Activated T-helper 1 cell treated with anti-CD3 and anti-CD28 coated beads, Interleukin-12 subunit alpha, Interleukin-12 subunit beta, Interleukin-2, Interleukin-4 antibody, amounts not matched to agents 30 ng/mL and 10 ng/mL and 1 ng/mL, durations not matched to agents 14 hours and 24 hours and 36 hours (primary cell): ENCODE data around the gene PPEF1. TPM values are rescaled to one million over a fixed set of nuclear protein-coding genes. Genes with fewer than 3 reads are reported as not detected.

ENCODE experiments used
- DNase-seq: peaks from one replicate; pipeline ENCODE4 v3.0.0; 2021; ENCODE audit warnings: low spot score
- H3K27ac Mint-ChIP-seq: one replicate; pipeline ENCODE4 v1.8.0; 2021; ENCODE audit warnings: mild to moderate bottlenecking, mixed read lengths
- H3K27me3 Mint-ChIP-seq: one replicate; pipeline ENCODE4 v1.8.0; 2022; ENCODE audit warnings: mild to moderate bottlenecking, moderate library complexity, mixed read lengths; ENCODE audit not compliant: insufficient read depth
- H3K36me3 Mint-ChIP-seq: one replicate; pipeline ENCODE4 v1.8.0; 2021; ENCODE audit warnings: low read depth, mixed read lengths
- H3K4me1 Mint-ChIP-seq: one replicate; pipeline ENCODE4 v1.8.0; 2021; ENCODE audit warnings: low read depth, mixed read lengths
- H3K4me3 Mint-ChIP-seq: one replicate; pipeline ENCODE4 v1.8.0; 2021; ENCODE audit warnings: mild to moderate bottlenecking, moderate library complexity, mixed read lengths
- H3K9me3 Mint-ChIP-seq: one replicate; pipeline ENCODE4 v1.8.0; 2021; ENCODE audit warnings: mixed read lengths
- intact Hi-C: fragments of 100-400 bp; cut with micrococcal nuclease; formaldehyde crosslinking; loops from one replicate; pipeline ENCODE4 v1.15.1; 2024
- total RNA-seq: library from RNA; stranded (reverse); gene quantifications from 2 replicates; pipeline ENCODE4 v1.2.3, GENCODE V29; 2022

Gene PPEF1
- total RNA-seq, 1 donor from 2014 or later, result not detected

GRCh38 chrX:18682979-18683387 is 24.5 kb upstream of the PPEF1 start:
- intact Hi-C loops, result no loop called here
- DNase-seq, result no peak
- H3K36me3 Mint-ChIP-seq, result no peaks in the 10 kb centered on the region

GRCh38 chrX:18687856-18688495 is 19.5 kb upstream of the PPEF1 start:
- Mint-ChIP-seq H3K27me3 (no peaks in the 10 kb centered on the region), H3K9me3 (no peaks in the 10 kb centered on the region), H3K4me1 (no peaks in the 10 kb centered on the region), H3K27ac (no peak overlapping the region), H3K4me3 (no peak overlapping the region), H3K36me3 (no peaks in the 10 kb centered on the region)
- no peak for DNase-seq
- intact Hi-C loops, result no loop called here

More at GRCh38 chrX:18682979-18683387, 24.5 kb upstream of the PPEF1 start:
- no peaks in the 10 kb centered on the region for H3K9me3 Mint-ChIP-seq
- no peak overlapping the region for H3K4me3 Mint-ChIP-seq
- no peak overlapping the region for H3K27ac Mint-ChIP-seq
- no peaks in the 10 kb centered on the region for H3K4me1 Mint-ChIP-seq
- peaks cover 1% of the 10 kb centered on the region for H3K27me3 Mint-ChIP-seq

- no peak overlapping the region for H3K4me3 Mint-ChIP-seq
- no peaks in the 10 kb centered on the region for H3K4me1 Mint-ChIP-seq
Measured at GRCh38 chrX:18691431-18691830, 16.0 kb upstream of the PPEF1 start.

GRCh38 chrX:18692541-18692940 is 14.9 kb upstream of the PPEF1 start:
- intact Hi-C loops, result no loop called here
- Mint-ChIP-seq H3K27ac (no peak overlapping the region), H3K36me3 (no peaks in the 10 kb centered on the region)

More at GRCh38 chrX:18691431-18691830, 16.0 kb upstream of the PPEF1 start:
- Mint-ChIP-seq H3K27me3 (no peaks in the 10 kb centered on the region), H3K27ac (no peak overlapping the region), H3K9me3 (no peaks in the 10 kb centered on the region), H3K36me3 (no peaks in the 10 kb centered on the region)
- intact Hi-C loops, result no loop called here
- DNase-seq, result no peak

GRCh38 chrX:18696653-18697052 is 10.8 kb upstream of the PPEF1 start:
- peaks cover 2% of the 10 kb centered on the region for H3K27me3 Mint-ChIP-seq
- DNase-seq, result no peak
- H3K4me1 Mint-ChIP-seq, result no peaks in the 10 kb centered on the region
- H3K9me3 Mint-ChIP-seq, result no peaks in the 10 kb centered on the region
- intact Hi-C loops, result no loop called here
- no peak overlapping the region for H3K4me3 Mint-ChIP-seq
- H3K36me3 Mint-ChIP-seq, result no peaks in the 10 kb centered on the region
- H3K27ac Mint-ChIP-seq, result no peak overlapping the region

More at GRCh38 chrX:18692541-18692940, 14.9 kb upstream of the PPEF1 start:
- Mint-ChIP-seq H3K27me3 (no peaks in the 10 kb centered on the region), H3K4me1 (no peaks in the 10 kb centered on the region), H3K4me3 (no peak overlapping the region), H3K9me3 (no peaks in the 10 kb centered on the region)
- DNase-seq, result no peak

GRCh38 chrX:18698737-18699650 is 8.5 kb upstream of the PPEF1 start:
- intact Hi-C loops, result no loop called here
- Mint-ChIP-seq H3K9me3 (no peaks in the 10 kb centered on the region), H3K4me3 (no peak overlapping the region), H3K27ac (no peak overlapping the region), H3K4me1 (no peaks in the 10 kb centered on the region), H3K36me3 (no peaks in the 10 kb centered on the region), H3K27me3 (peaks cover 2% of the 10 kb centered on the region)
- no peak for DNase-seq

GRCh38 chrX:18701621-18702361 is 5.7 kb upstream of the PPEF1 start:
- Mint-ChIP-seq H3K9me3 (no peaks in the 10 kb centered on the region), H3K4me3 (no peak overlapping the region), H3K36me3 (no peaks in the 10 kb centered on the region), H3K27me3 (peaks cover 2% of the 10 kb centered on the region), H3K4me1 (no peaks in the 10 kb centered on the region), H3K27ac (no peak overlapping the region)
- intact Hi-C loops, result no loop called here
- DNase-seq, result no peak

GRCh38 chrX:18702362-18703195 is 4.9 kb upstream of the PPEF1 start:
- no peak overlapping the region for H3K27ac Mint-ChIP-seq
- no peaks in the 10 kb centered on the region for H3K4me1 Mint-ChIP-seq
- DNase-seq, result no peak
- peaks cover 2% of the 10 kb centered on the region for H3K27me3 Mint-ChIP-seq
- H3K4me3 Mint-ChIP-seq, result no peak overlapping the region
- intact Hi-C loops, result no loop called here
- H3K36me3 Mint-ChIP-seq, result no peaks in the 10 kb centered on the region
- no peaks in the 10 kb centered on the region for H3K9me3 Mint-ChIP-seq

- no peak for DNase-seq
- intact Hi-C loops, result no loop called here
- Mint-ChIP-seq H3K4me1 (no peaks in the 10 kb centered on the region), H3K9me3 (no peaks in the 10 kb centered on the region), H3K27ac (no peak overlapping the region), H3K36me3 (no peaks in the 10 kb centered on the region), H3K4me3 (no peak overlapping the region), H3K27me3 (no peaks in the 10 kb centered on the region)
Measured at GRCh38 chrX:18709833-18710232, 2.4 kb downstream of the PPEF1 start.

GRCh38 chrX:18714910-18715309 is 7.5 kb downstream of the PPEF1 start:
- H3K4me3 Mint-ChIP-seq, result no peak overlapping the region
- intact Hi-C loops, result no loop called here
- H3K9me3 Mint-ChIP-seq, result no peaks in the 10 kb centered on the region
- DNase-seq, result no peak
- H3K36me3 Mint-ChIP-seq, result no peaks in the 10 kb centered on the region
- H3K4me1 Mint-ChIP-seq, result no peaks in the 10 kb centered on the region
- H3K27me3 Mint-ChIP-seq, result no peaks in the 10 kb centered on the region
- H3K27ac Mint-ChIP-seq, result no peak overlapping the region

GRCh38 chrX:18719852-18720251 is 12.4 kb downstream of the PPEF1 start:
- intact Hi-C loops, result no loop called here
- Mint-ChIP-seq H3K4me3 (no peak overlapping the region), H3K27ac (no peak overlapping the region), H3K9me3 (no peaks in the 10 kb centered on the region), H3K27me3 (no peaks in the 10 kb centered on the region), H3K4me1 (no peaks in the 10 kb centered on the region), H3K36me3 (no peaks in the 10 kb centered on the region)
- no peak for DNase-seq

- no peak overlapping the region for H3K4me3 Mint-ChIP-seq
- no peak for DNase-seq
- H3K9me3 Mint-ChIP-seq, result no peaks in the 10 kb centered on the region
- H3K27me3 Mint-ChIP-seq, result no peaks in the 10 kb centered on the region
- no peaks in the 10 kb centered on the region for H3K4me1 Mint-ChIP-seq
- intact Hi-C loops, result no loop called here
- H3K27ac Mint-ChIP-seq, result no peak overlapping the region
- H3K36me3 Mint-ChIP-seq, result no peaks in the 10 kb centered on the region
Measured at GRCh38 chrX:18721683-18722499, 14.4 kb downstream of the PPEF1 start.
